OCI-LY7 (cell line): ENCODE results near the gene VPS35. TPM values are rescaled to one million over a fixed set of nuclear protein-coding genes. Genes with fewer than 3 reads are reported as not detected.

ENCODE experiments used
- BruUV-seq: library from RNA; stranded (reverse); fragments of 400-500 nt; replicated peaks from 2 replicates; lab custom pipeline; 2021; lab: Mats Ljungman, UMichigan
- CTCF ChIA-PET: fragments of 300-600 bp; sonication (Branson Sonifier 250); formaldehyde crosslinking; loops from one replicate; lab custom pipeline; 2022; ENCODE audit warnings: antibody characterized with exemption; ENCODE audit not compliant: unreplicated experiment; lab: Charles Lee
- POLR2A ChIA-PET: fragments of 300-600 bp; sonication (Branson Sonifier 250); formaldehyde crosslinking; loops from one replicate; lab custom pipeline; 2022; ENCODE audit warnings: antibody characterized with exemption; lab: Charles Lee
- DNase-seq: peaks from one replicate; pipeline ENCODE4 v3.0.0-alpha.2; 2015; ENCODE audit warnings: low spot score
- H2AFZ ChIP-seq: fragments of 200-600 bp; sonication (generic), shearing (Covaris generic); 2 replicates; pipeline ENCODE4 v1.6.1; 2014; ENCODE audit warnings: mild to moderate bottlenecking, antibody characterized with exemption, low read length, moderate library complexity
- H3K27ac ChIP-seq: fragments of 200-600 bp; sonication (generic); 2 replicates; pipeline ENCODE4 v1.5.1; 2014; ENCODE audit warnings: mixed run types, low read depth, mild to moderate bottlenecking, moderate library complexity, low read length, inconsistent platforms; ENCODE audit not compliant: poor library complexity, severe bottlenecking
- H3K36me3 ChIP-seq: fragments of 200-600 bp; sonication (generic); 2 replicates; pipeline ENCODE4 v1.6.1; 2014; ENCODE audit warnings: mild to moderate bottlenecking, antibody characterized with exemption, low read length, moderate library complexity, mixed read lengths; ENCODE audit not compliant: insufficient read depth
- H3K4me1 ChIP-seq: fragments of 200-600 bp; sonication (generic); 2 replicates; pipeline ENCODE4 v1.5.1; 2014; ENCODE audit warnings: mild to moderate bottlenecking, low read length; ENCODE audit not compliant: insufficient read depth, poor library complexity, severe bottlenecking
- H3K4me2 ChIP-seq: fragments of 200-600 bp; sonication (generic); 2 replicates; pipeline ENCODE4 v1.6.1; 2014; ENCODE audit warnings: mild to moderate bottlenecking, low read length
- H3K4me3 ChIP-seq: fragments of 200-600 bp; sonication (generic); 2 replicates; pipeline ENCODE4 v1.5.1; 2014; ENCODE audit warnings: mild to moderate bottlenecking, low read depth, low read length; ENCODE audit not compliant: poor library complexity, severe bottlenecking
- H3K79me2 ChIP-seq: fragments of 200-600 bp; sonication (generic); 2 replicates; pipeline ENCODE4 v1.6.1; 2016; ENCODE audit warnings: low read depth, mild to moderate bottlenecking, low read length, moderate library complexity, mixed read lengths; ENCODE audit not compliant: insufficient read depth
- H3K9me2 ChIP-seq: fragments of 200-600 bp; sonication (generic); 2 replicates; pipeline ENCODE4 v1.6.1; 2016; ENCODE audit warnings: mild to moderate bottlenecking, low read length, mixed read lengths; ENCODE audit not compliant: insufficient read depth
- H3K9me3 ChIP-seq: fragments of 200-600 bp; sonication (generic); 2 replicates; pipeline ENCODE4 v1.6.1; 2014; ENCODE audit warnings: mild to moderate bottlenecking, mixed run types, low read length, mixed read lengths
- H4K20me1 ChIP-seq: fragments of 200-600 bp; sonication (generic); 2 replicates; pipeline ENCODE4 v1.6.1; 2014; ENCODE audit warnings: mild to moderate bottlenecking, antibody characterized with exemption, low read length, moderate library complexity, mixed read lengths; ENCODE audit not compliant: insufficient read depth
- CTCF ChIP-seq: fragments of 200-600 bp; sonication (generic); conservative IDR thresholded peaks from 2 replicates; pipeline ENCODE4 v1.5.1; 2014; ENCODE audit warnings: mild to moderate bottlenecking, antibody characterized with exemption, low read length, moderate library complexity, mixed read lengths
- EZH2phosphoT487 ChIP-seq: fragments of 200-600 bp; sonication (generic); IDR thresholded peaks from 2 replicates; pipeline ENCODE4 v1.6.1; 2018; ENCODE audit warnings: low read depth, borderline replicate concordance, mild to moderate bottlenecking, mixed run types, antibody characterized with exemption, low read length, moderate library complexity, mixed read lengths
- intact Hi-C: fragments of 100-400 bp; cut with micrococcal nuclease; formaldehyde crosslinking; loops from one replicate; pipeline ENCODE4 v1.10.0; 2022; ENCODE audit not compliant: unreplicated experiment
- total RNA-seq, 2 experiments: library from RNA; depleted of rRNA in 1 of 2; stranded (reverse); fragments of >200 nt in 1 of 2; shearing (Covaris generic) in 1 of 2; gene quantifications; 2 replicates each; pipeline ENCODE4 v1.2.3, GENCODE V29; 2014 to 2022

VPS35 gene
- total RNA-seq, 2 experiments from 2014 or later, result 64.6 to 100 TPM

- no peaks in the 10 kb centered on the region for H4K20me1 ChIP-seq
- H2AFZ ChIP-seq, result no peak overlapping the region
- no peaks in the 10 kb centered on the region for H3K9me2 ChIP-seq
- ChIA-PET POLR2A (interaction anchor here (2.2 kb wide), 1 partner anchor 10 kb away, joined by 5 read pairs; no protein-coding TSS in a partner anchor), CTCF (no interaction called here)
- intact Hi-C loops, result no loop called here
- peaks cover 8% of the 10 kb centered on the region; the same call in 1 of the 2 replicates for H3K9me3 ChIP-seq
- TF ChIP-seq EZH2phosphoT487 (no peak), CTCF (no peak)
- BruUV-seq, result no TSS peak
- no peak overlapping the region for H3K4me2 ChIP-seq
- DNase-seq, result no peak
- no peak overlapping the region for H3K4me3 ChIP-seq
- H3K27ac ChIP-seq, result no peak overlapping the region
- H3K36me3 ChIP-seq, result no peaks in the 10 kb centered on the region
- H3K4me1 ChIP-seq, result no peaks in the 10 kb centered on the region
- no peaks in the 10 kb centered on the region for H3K79me2 ChIP-seq
Observed at GRCh38 chr16:46729326-46729995, 40.5 kb upstream of the VPS35 start.

- Histone ChIP-seq H2AFZ (no peak overlapping the region), H4K20me1 (no peaks in the 10 kb centered on the region), H3K9me3 (peaks cover 8% of the 10 kb centered on the region; the same call in 1 of the 2 replicates), H3K4me3 (no peak overlapping the region), H3K27ac (no peak overlapping the region), H3K4me2 (no peak overlapping the region), H3K79me2 (no peaks in the 10 kb centered on the region), H3K36me3 (no peaks in the 10 kb centered on the region), H3K4me1 (no peaks in the 10 kb centered on the region), H3K9me2 (no peaks in the 10 kb centered on the region)
- ChIA-PET POLR2A (interaction anchor here (2.2 kb wide), 1 partner anchor 11 kb away, joined by 5 read pairs; no protein-coding TSS in a partner anchor), CTCF (no interaction called here)
- no TSS peak for BruUV-seq
- intact Hi-C loops, result no loop called here
- TF ChIP-seq CTCF (no peak), EZH2phosphoT487 (no peak)
- DNase-seq, result no peak
Observed at GRCh38 chr16:46728806-46729205, 39.8 kb upstream of the VPS35 start.

- intact Hi-C loops, result loop anchor here (2.0 kb wide), 1 partner anchor 29 kb away; no protein-coding TSS in a partner anchor
- no peaks in the 10 kb centered on the region for H3K79me2 ChIP-seq
- H2AFZ ChIP-seq, result no peak overlapping the region
- ChIA-PET POLR2A (no interaction called here), CTCF (no interaction called here)
- H3K9me3 ChIP-seq, result peaks cover 8% of the 10 kb centered on the region; the same call in 1 of the 2 replicates
- H3K36me3 ChIP-seq, result no peaks in the 10 kb centered on the region
- no peaks in the 10 kb centered on the region for H3K4me1 ChIP-seq
- BruUV-seq, result no TSS peak
- DNase-seq, result no peak
- no peak for TF ChIP-seq CTCF
- TF ChIP-seq EZH2phosphoT487, result no peak
- H3K4me3 ChIP-seq, result no peak overlapping the region
- H3K4me2 ChIP-seq, result no peak overlapping the region
- H3K9me2 ChIP-seq, result no peaks in the 10 kb centered on the region
- no peak overlapping the region for H3K27ac ChIP-seq
- no peaks in the 10 kb centered on the region for H4K20me1 ChIP-seq
Observed at GRCh38 chr16:46727630-46728029, 38.7 kb upstream of the VPS35 start.
